ENCODE results near the gene LAMTOR4. TPM values are rescaled to one million over a fixed set of nuclear protein-coding genes. Genes with fewer than 3 reads are reported as not detected.

LAMTOR4 gene
- total and polyA plus RNA-seq, 10 of the 15 experiments (the other 5 are each of a cell fraction or from before 2014, with no cell fraction given), result 73.4 to 297 (median 196) TPM

DNA sequence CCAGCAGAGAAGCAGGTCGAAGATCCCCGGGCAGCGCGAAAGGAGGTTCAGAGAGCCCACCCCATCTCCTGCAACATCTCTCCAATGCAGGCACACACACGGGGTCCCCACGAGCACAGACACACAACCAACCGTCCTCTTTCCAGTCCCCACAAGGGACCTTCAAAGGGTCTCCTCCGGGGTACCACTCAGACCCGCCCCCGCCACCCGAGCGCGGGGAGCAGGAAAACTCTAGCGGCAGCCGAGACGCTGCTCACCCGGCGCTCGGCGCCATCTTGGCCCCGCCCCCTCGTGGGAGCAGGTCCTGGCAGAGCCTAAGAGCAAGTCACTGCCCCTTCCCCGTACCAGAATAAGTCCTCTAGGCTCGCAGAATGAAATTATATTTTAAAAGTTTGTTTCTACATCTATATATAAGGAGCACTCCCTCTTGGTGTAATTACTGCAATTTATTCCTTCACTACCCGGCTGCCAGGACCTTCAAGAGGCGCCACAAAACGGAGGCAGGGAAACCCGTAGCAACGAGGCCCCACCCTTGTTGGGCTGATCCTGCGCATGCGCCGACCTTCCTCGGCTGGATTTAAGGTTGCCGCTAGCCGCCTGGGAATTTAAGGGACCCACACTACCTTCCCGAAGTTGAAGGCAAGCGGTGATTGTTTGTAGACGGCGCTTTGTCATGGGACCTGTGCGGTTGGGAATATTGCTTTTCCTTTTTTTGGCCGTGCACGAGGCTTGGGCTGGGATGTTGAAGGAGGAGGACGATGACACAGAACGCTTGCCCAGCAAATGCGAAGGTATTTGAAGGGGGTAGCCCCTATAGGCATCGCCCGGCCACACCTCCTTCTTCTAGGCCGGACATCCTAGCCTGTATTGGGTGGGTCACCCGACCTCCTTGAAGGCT, 29.4 kb upstream of the LAMTOR4 start, which contains the start of the genes CNPY4 and TAF6 (continued):
- TF ChIP-seq NFXL1 (IDR thresholded peaks at IDR 0.05; ENCODE audit: borderline replicate concordance) (no peak), TCF12 (IDR thresholded peaks at IDR 0.05; ENCODE audit: low read depth, low read length) (0 out of 2 replicates have a peak, but pooled peaks have one; percentile 22), ZNF384 (IDR thresholded peaks at IDR 0.05; ENCODE audit: borderline replicate concordance, low read depth, low read length) (no peak), CBX5 (IDR thresholded peaks at IDR 0.05; ENCODE audit: low read depth) (no peak), MXI1 (IDR thresholded peaks at IDR 0.05; ENCODE audit: low read depth, low read length) (peak; percentile 89), WRNIP1 (IDR thresholded peaks at IDR 0.05; ENCODE audit: borderline replicate concordance, low read depth, low read length) (0 out of 2 replicates have a peak, but pooled peaks have one; percentile 3), BACH1 (IDR thresholded peaks at IDR 0.05; ENCODE audit: borderline replicate concordance) (peak; percentile 68), HDGF (IDR thresholded peaks at IDR 0.05) (no peak; the same call in 1 of the 2 replicates), CHD2 (IDR thresholded peaks at IDR 0.05; ENCODE audit: borderline replicate concordance, low read depth, low read length) (peak; percentile 43; the same call in 1 of the 2 replicates), SP1 (IDR thresholded peaks at IDR 0.05; ENCODE audit: low read depth, low read length) (peak; percentile 59), FOS (IDR thresholded peaks at IDR 0.05; ENCODE audit: borderline replicate concordance, extremely low read depth, insufficient read length) (no peak), RUNX3 (IDR thresholded peaks at IDR 0.05; ENCODE audit: low read length) (peak; percentile 57), STAT1 (conservative IDR thresholded peaks at IDR 0.05) (peak; percentile 54; the same call in 1 of the 2 replicates)
- TF ChIP-seq, protein P1, sequence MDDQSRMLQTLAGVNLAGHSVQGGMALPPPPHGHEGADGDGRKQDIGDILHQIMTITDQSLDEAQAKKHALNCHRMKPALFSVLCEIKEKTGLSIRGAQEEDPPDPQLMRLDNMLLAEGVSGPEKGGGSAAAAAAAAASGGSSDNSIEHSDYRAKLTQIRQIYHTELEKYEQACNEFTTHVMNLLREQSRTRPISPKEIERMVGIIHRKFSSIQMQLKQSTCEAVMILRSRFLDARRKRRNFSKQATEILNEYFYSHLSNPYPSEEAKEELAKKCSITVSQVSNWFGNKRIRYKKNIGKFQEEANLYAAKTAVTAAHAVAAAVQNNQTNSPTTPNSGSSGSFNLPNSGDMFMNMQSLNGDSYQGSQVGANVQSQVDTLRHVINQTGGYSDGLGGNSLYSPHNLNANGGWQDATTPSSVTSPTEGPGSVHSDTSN (IDR thresholded peaks at IDR 0.05; ENCODE audit: insufficient replicate concordance, low read depth, low read length), result peak; percentile 53
- TF ChIP-seq, protein P2, sequence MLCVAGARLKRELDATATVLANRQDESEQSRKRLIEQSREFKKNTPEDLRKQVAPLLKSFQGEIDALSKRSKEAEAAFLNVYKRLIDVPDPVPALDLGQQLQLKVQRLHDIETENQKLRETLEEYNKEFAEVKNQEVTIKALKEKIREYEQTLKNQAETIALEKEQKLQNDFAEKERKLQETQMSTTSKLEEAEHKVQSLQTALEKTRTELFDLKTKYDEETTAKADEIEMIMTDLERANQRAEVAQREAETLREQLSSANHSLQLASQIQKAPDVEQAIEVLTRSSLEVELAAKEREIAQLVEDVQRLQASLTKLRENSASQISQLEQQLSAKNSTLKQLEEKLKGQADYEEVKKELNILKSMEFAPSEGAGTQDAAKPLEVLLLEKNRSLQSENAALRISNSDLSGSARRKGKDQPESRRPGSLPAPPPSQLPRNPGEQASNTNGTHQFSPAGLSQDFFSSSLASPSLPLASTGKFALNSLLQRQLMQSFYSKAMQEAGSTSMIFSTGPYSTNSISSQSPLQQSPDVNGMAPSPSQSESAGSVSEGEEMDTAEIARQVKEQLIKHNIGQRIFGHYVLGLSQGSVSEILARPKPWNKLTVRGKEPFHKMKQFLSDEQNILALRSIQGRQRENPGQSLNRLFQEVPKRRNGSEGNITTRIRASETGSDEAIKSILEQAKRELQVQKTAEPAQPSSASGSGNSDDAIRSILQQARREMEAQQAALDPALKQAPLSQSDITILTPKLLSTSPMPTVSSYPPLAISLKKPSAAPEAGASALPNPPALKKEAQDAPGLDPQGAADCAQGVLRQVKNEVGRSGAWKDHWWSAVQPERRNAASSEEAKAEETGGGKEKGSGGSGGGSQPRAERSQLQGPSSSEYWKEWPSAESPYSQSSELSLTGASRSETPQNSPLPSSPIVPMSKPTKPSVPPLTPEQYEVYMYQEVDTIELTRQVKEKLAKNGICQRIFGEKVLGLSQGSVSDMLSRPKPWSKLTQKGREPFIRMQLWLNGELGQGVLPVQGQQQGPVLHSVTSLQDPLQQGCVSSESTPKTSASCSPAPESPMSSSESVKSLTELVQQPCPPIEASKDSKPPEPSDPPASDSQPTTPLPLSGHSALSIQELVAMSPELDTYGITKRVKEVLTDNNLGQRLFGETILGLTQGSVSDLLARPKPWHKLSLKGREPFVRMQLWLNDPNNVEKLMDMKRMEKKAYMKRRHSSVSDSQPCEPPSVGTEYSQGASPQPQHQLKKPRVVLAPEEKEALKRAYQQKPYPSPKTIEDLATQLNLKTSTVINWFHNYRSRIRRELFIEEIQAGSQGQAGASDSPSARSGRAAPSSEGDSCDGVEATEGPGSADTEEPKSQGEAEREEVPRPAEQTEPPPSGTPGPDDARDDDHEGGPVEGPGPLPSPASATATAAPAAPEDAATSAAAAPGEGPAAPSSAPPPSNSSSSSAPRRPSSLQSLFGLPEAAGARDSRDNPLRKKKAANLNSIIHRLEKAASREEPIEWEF (IDR thresholded peaks at IDR 0.05; ENCODE audit: insufficient replicate concordance, low read depth, low read length), result peak; percentile 59
- TF ChIP-seq, protein P3, sequence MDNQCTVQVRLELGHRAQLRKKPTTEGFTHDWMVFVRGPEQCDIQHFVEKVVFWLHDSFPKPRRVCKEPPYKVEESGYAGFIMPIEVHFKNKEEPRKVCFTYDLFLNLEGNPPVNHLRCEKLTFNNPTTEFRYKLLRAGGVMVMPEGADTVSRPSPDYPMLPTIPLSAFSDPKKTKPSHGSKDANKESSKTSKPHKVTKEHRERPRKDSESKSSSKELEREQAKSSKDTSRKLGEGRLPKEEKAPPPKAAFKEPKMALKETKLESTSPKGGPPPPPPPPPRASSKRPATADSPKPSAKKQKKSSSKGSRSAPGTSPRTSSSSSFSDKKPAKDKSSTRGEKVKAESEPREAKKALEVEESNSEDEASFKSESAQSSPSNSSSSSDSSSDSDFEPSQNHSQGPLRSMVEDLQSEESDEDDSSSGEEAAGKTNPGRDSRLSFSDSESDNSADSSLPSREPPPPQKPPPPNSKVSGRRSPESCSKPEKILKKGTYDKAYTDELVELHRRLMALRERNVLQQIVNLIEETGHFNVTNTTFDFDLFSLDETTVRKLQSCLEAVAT (IDR thresholded peaks at IDR 0.05), result peak; percentile 64

Measured in GM12878 (cell line).